ENCODE measurements around the gene TMPRSS2. TPM values are rescaled to one million over a fixed set of nuclear protein-coding genes. Genes with fewer than 3 reads are reported as not detected.

Gene TMPRSS2
- total RNA-seq, 4 donors from 2014 or later: 5.1 to 19.2 (median 12.1) TPM

DNA sequence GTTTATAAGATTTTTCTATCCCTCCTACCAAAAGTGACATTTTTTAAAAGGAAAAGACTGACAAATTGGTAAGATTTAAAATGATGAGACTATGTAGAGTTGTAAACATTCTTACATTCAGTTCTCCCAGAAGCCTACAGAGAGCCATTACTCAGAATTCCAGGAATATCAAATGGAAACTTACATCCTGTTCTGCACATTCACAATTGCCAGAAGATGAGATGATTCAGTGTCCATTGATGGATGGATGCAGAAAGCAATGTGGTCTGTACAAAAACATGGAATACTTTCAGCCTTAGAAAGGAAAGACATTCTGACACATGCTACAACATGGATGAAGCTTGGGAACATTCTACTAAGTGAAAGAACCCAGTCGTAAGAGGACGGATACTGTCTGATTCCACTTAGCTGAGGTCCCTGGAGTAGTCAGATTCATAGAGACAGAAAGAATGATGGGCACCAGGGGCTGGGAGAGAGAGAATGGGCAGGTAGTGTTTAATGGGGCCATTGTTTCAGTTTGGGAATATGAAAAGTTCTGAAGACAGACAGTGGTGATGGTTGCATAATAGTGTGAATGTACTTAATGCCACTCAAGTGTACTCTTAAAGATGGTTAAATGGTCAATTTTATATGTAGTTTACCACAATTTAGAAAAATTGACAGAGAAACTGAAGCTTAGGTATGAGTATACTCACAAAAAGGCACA lies 65.3 kb downstream of the TMPRSS2 start:
- DNase-seq (ENCODE audit: low spot score in 2 of 2): no peak
- H3K4me3 ChIP-seq (ENCODE audit: low read depth, poor library complexity, severe bottlenecking): no peak overlapping the region
- WGBS, 2 donors: 96 to 97% methylated on average over 2 of the region's 2 CpGs
- intact Hi-C loops (cut with DNase I; ENCODE audit: low total_unique reads): no loop called here
- TF ChIP-seq, protein P1, sequence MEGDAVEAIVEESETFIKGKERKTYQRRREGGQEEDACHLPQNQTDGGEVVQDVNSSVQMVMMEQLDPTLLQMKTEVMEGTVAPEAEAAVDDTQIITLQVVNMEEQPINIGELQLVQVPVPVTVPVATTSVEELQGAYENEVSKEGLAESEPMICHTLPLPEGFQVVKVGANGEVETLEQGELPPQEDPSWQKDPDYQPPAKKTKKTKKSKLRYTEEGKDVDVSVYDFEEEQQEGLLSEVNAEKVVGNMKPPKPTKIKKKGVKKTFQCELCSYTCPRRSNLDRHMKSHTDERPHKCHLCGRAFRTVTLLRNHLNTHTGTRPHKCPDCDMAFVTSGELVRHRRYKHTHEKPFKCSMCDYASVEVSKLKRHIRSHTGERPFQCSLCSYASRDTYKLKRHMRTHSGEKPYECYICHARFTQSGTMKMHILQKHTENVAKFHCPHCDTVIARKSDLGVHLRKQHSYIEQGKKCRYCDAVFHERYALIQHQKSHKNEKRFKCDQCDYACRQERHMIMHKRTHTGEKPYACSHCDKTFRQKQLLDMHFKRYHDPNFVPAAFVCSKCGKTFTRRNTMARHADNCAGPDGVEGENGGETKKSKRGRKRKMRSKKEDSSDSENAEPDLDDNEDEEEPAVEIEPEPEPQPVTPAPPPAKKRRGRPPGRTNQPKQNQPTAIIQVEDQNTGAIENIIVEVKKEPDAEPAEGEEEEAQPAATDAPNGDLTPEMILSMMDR (IDR thresholded peaks at IDR 0.05): no peak

DNA sequence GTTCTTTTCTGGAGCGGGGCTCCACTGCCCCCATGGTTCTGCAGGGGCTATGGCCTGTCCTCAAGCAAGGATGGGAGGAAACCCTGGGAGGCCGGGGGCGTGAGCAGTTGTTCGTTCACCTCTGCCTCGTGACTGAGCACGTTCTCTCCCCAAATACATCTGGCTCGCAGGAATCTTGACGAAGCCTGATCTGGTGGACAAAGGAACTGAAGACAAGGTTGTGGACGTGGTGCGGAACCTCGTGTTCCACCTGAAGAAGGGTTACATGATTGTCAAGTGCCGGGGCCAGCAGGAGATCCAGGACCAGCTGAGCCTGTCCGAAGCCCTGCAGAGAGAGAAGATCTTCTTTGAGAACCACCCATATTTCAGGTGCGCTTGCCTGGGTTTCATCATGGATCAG lies 66.4 kb downstream of the TMPRSS2 start:
- intact Hi-C loops (cut with DNase I; ENCODE audit: low total_unique reads): no loop called here
- WGBS, 2 donors: 92 to 96% methylated on average over 14 of the region's 14 CpGs
- TF ChIP-seq, protein P1 (IDR thresholded peaks at IDR 0.05): no peak
- TF ChIP-seq POLR2A (IDR thresholded peaks at IDR 0.05): no peak
- peak in 1 of 2 donors; percentile 77 for DNase-seq (ENCODE audit: low spot score in 2 of 2)
- no peak overlapping the region for H3K4me3 ChIP-seq (ENCODE audit: low read depth, poor library complexity, severe bottlenecking)

DNA sequence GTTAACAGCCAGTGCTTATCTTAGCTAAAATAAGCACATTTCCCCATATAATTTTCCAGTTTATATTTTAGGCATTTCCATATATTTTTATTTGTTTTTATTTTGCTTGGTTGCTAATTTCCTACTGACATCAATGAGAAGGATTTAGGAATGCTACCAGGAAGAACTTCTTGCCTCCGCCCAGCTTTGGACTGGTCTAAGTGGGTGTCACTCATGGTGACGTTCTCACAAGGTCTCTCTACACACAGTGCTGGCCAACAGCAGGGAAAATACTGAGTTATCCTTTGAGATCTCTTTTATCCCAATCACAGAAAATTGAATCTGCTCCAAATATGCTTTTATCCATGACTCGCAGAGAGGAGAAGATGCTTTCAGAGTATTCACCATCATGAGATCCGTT lies 68.7 kb downstream of the TMPRSS2 start:
- no peak for DNase-seq (ENCODE audit: low spot score in 2 of 2)
- H3K4me3 ChIP-seq (ENCODE audit: low read depth, poor library complexity, severe bottlenecking): no peak overlapping the region
- intact Hi-C loops (cut with DNase I; ENCODE audit: low total_unique reads): no loop called here
- TF ChIP-seq, protein P1 (IDR thresholded peaks at IDR 0.05): no peak
- TF ChIP-seq POLR2A (IDR thresholded peaks at IDR 0.05): no peak
- WGBS, 2 donors: 73 to 79% methylated on average over 4 of the region's 4 CpGs

DNA sequence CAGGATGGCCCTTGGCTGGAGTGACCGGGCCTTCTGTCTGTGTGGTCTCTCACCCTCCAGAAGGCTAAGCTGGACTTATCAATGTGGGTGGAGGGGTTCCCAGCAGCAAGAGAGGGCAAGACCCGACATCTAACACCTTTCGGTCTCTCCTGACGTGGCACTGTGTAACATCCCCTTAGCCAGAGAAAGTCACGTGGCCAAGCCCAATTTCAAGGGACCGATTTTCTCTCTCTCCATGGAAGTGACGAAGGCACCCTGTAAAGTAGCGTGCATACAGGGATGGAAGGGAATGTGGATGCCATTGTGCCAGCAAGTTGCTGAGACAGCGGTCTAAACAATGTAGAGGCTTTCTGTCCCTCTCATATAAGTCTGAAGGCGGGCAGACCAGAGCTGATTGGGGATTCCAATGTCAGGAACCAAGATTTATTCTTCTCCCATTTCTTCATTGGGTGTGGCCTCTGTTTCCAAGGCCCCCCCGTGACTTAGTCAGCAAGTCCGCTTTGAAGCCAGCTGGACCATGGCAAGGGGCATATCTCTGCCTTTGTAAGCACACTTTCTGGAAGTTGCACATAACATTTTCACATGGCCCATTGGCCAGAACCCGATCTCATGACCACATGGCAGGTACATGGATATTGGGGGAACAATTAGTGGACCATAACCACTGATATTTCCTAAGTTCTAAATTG lies 69.4 kb downstream of the TMPRSS2 start:
- TF ChIP-seq POLR2A (IDR thresholded peaks at IDR 0.05): no peak
- TF ChIP-seq, protein P1 (IDR thresholded peaks at IDR 0.05): no peak
- 86 to 87% methylated on average over 13 of the region's 13 CpGs for WGBS, 2 donors
- intact Hi-C loops (cut with DNase I; ENCODE audit: low total_unique reads): no loop called here
- peak in 1 of 2 donors; percentile 84 for DNase-seq (ENCODE audit: low spot score in 2 of 2)
- no peak overlapping the region for H3K4me3 ChIP-seq (ENCODE audit: low read depth, poor library complexity, severe bottlenecking)

DNA sequence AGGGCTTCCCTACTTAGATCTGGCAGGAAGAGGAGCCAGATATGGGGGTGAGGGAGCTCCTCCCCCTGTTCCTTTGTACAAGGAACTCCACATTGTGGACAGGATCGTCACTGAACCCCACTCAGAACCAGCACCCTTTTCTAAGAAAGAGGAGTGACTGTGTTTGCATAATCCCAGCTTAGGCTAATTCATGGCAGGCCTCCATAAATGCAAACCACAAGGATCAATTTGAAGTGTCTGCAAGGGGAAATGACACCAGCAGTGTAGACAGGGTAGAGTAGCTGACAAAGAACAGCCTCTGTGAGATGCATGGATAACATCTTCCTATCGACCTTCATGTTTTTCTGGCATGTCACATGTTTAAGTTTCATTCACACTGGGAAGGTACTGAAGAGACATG lies 70.2 kb downstream of the TMPRSS2 start:
- TF ChIP-seq, protein P1 (IDR thresholded peaks at IDR 0.05): no peak
- no peak for TF ChIP-seq POLR2A (IDR thresholded peaks at IDR 0.05)
- H3K4me3 ChIP-seq (ENCODE audit: low read depth, poor library complexity, severe bottlenecking): no peak overlapping the region
- 65 to 66% methylated on average over 2 of the region's 2 CpGs for WGBS, 2 donors

More for the DNA sequence above, 70.2 kb downstream of the TMPRSS2 start:
- no peak for DNase-seq (ENCODE audit: low spot score in 2 of 2)
- intact Hi-C loops (cut with DNase I; ENCODE audit: low total_unique reads): no loop called here

All from lower leg skin (tissue), 4 donors.